Neural progenitor cell (in vitro differentiated cells): Measurements from ENCODE around the gene IRAK3. TPM values are rescaled to one million over a fixed set of nuclear protein-coding genes. Genes with fewer than 3 reads are reported as not detected.
"Not testable (repeated sequence)": the region's sequence is repeated elsewhere in the genome, so short reads cannot be mapped to it uniquely, and the experiment has no call there.

ENCODE experiments used
- DNase-seq: peaks from one replicate; pipeline ENCODE4 v3.0.0-alpha.2; 2016; ENCODE audit warnings: low spot score
- H2AFZ ChIP-seq: fragments of 200-600 bp; sonication (generic); replicated peaks from 2 replicates; pipeline ENCODE4 v1.6.1; 2016; ENCODE audit warnings: antibody characterized with exemption
- H3F3A ChIP-seq: fragments of 200-600 bp; sonication (generic); 2 replicates; pipeline ENCODE4 v1.6.1; 2016; ENCODE audit warnings: antibody characterized with exemption, low read depth
- H3K27ac ChIP-seq: fragments of 200-600 bp; sonication (generic); 2 replicates; pipeline ENCODE4 v1.5.1; 2016; ENCODE audit warnings: mild to moderate bottlenecking
- H3K27me3 ChIP-seq: fragments of 200-600 bp; sonication (generic); 2 replicates; pipeline ENCODE4 v1.6.1; 2016; ENCODE audit warnings: mild to moderate bottlenecking, moderate library complexity
- H3K36me3 ChIP-seq: fragments of 200-600 bp; sonication (generic); 2 replicates; pipeline ENCODE4 v1.5.1; 2016
- H3K4me1 ChIP-seq: fragments of 200-600 bp; sonication (generic); 2 replicates; pipeline ENCODE4 v1.6.1; 2016; ENCODE audit warnings: mixed run types
- H3K4me2 ChIP-seq: fragments of 200-600 bp; sonication (generic); 2 replicates; pipeline ENCODE4 v1.6.1; 2016
- H3K4me3 ChIP-seq: fragments of 200-600 bp; sonication (generic); 2 replicates; pipeline ENCODE4 v1.5.1; 2016
- H3K79me2 ChIP-seq: fragments of 200-600 bp; sonication (generic); 2 replicates; pipeline ENCODE4 v1.6.1; 2016; ENCODE audit warnings: low read depth
- H3K9ac ChIP-seq: fragments of 200-600 bp; sonication (generic); 2 replicates; pipeline ENCODE4 v1.6.1; 2016
- H3K9me3 ChIP-seq: fragments of 200-600 bp; sonication (generic); 2 replicates; pipeline ENCODE4 v1.5.1; 2016; ENCODE audit warnings: low read depth
- H4K20me1 ChIP-seq: fragments of 200-600 bp; sonication (generic); 2 replicates; pipeline ENCODE4 v1.6.1; 2016; ENCODE audit warnings: low read depth
- H3K27ac Mint-ChIP-seq: 3 replicates; pipeline ENCODE4 v1.8.0; 2021; ENCODE audit warnings: mixed read lengths
- H3K27me3 Mint-ChIP-seq: 2 replicates; pipeline ENCODE4 v1.8.0; 2022; ENCODE audit warnings: low read depth, mild to moderate bottlenecking, inconsistent platforms, moderate library complexity, mixed read lengths; ENCODE audit not compliant: insufficient read depth
- H3K36me3 Mint-ChIP-seq: 3 replicates; pipeline ENCODE4 v1.8.0; 2021; ENCODE audit warnings: mixed read lengths
- H3K4me1 Mint-ChIP-seq: 3 replicates; pipeline ENCODE4 v1.8.0; 2021; ENCODE audit warnings: mixed read lengths
- H3K4me3 Mint-ChIP-seq: 3 replicates; pipeline ENCODE4 v1.8.0; 2021; ENCODE audit warnings: mild to moderate bottlenecking, moderate library complexity, mixed read lengths
- H3K9me3 Mint-ChIP-seq: 3 replicates; pipeline ENCODE4 v1.8.0; 2020; ENCODE audit warnings: mixed read lengths
- CTCF ChIP-seq: fragments of 200-600 bp; sonication (generic); IDR thresholded peaks from 2 replicates; pipeline ENCODE4 v1.5.1; 2017; ENCODE audit warnings: antibody characterized with exemption, mild to moderate bottlenecking
- EZH2 ChIP-seq: fragments of 200-600 bp; sonication (generic); IDR thresholded peaks from 2 replicates; pipeline ENCODE4 v1.6.1; 2017; ENCODE audit warnings: antibody characterized with exemption, mild to moderate bottlenecking, moderate library complexity
- EZH2phosphoT487 ChIP-seq: fragments of 200-600 bp; sonication (generic); IDR thresholded peaks from 2 replicates; pipeline ENCODE4 v1.6.1; 2017; ENCODE audit warnings: antibody characterized with exemption
- total RNA-seq: library from RNA; depleted of rRNA; stranded (reverse); fragments of >200 nt; gene quantifications from 2 replicates; pipeline ENCODE4 v1.2.3, GENCODE V29; 2015; ENCODE audit warnings: low replicate concordance

The IRAK3 gene
- total RNA-seq, 1 donor from 2014 or later = 3.0 TPM

DNA sequence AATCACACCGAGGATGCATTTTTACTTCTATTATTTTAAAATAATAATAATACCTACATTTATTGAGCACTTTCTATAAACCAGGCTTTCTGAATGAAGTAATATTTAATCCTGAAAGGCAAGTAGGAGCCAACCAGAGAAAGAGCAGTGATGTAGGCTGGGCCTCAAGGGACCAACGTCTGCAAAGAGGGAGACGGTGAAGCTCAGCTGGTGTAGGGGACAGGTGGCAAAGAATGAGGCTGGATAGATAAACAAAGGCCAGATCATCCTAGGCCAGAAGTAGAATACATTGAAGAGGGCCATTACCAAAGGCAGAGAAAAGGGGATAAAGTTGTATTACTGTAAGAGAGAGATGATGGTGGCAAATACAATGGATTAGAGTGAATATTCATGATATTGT is 18.4 kb upstream of the IRAK3 start:
- Histone ChIP-seq H3K36me3 (no peaks in the 10 kb centered on the region), H3K27me3 (no peaks in the 10 kb centered on the region), H3K9me3 (no peaks in the 10 kb centered on the region), H3K4me2 (no peak overlapping the region), H3K79me2 (peaks cover 34% of the 10 kb centered on the region), H3K27ac (no peak overlapping the region), H3K4me1 (peaks cover 8% of the 10 kb centered on the region), H2AFZ (peak overlapping the region; percentile 89), H3K9ac (no peak overlapping the region), H3F3A (peaks cover 22% of the 10 kb centered on the region), H4K20me1 (no peaks in the 10 kb centered on the region), H3K4me3 (no peak overlapping the region)
- Mint-ChIP-seq H3K4me1 (peaks cover 6% of the 10 kb centered on the region), H3K4me3 (peak overlapping the region; percentile 82), H3K27me3 (peaks cover 4% of the 10 kb centered on the region), H3K36me3 (peaks cover 11% of the 10 kb centered on the region), H3K9me3 (peaks cover 15% of the 10 kb centered on the region), H3K27ac (peak overlapping the region; percentile 88)
- TF ChIP-seq EZH2 = no peak
- no peak for DNase-seq

- not testable (repeated sequence) for H3K4me3 Mint-ChIP-seq, H3K27ac Mint-ChIP-seq, H3K4me1 ChIP-seq
These were observed 14.4 kb upstream of the IRAK3 start for GRCh38 chr12:66174391-66175325.

GRCh38 chr12:66176105-66176900 is 12.7 kb upstream of the IRAK3 start:
- no peaks in the 10 kb centered on the region for H4K20me1 ChIP-seq
- TF ChIP-seq CTCF (no peak), EZH2 (no peak), EZH2phosphoT487 (no peak)
- H3K36me3 Mint-ChIP-seq = no peaks in the 10 kb centered on the region
- no peak for DNase-seq
- H3K27me3 Mint-ChIP-seq = peaks cover 2% of the 10 kb centered on the region
- H3K79me2 ChIP-seq = no peaks in the 10 kb centered on the region
- H3K27ac Mint-ChIP-seq = no peak overlapping the region
- no peaks in the 10 kb centered on the region for H3K9me3 ChIP-seq
- no peak overlapping the region for H3K4me3 Mint-ChIP-seq
- H3F3A ChIP-seq = no peaks in the 10 kb centered on the region
- H2AFZ ChIP-seq = no peak overlapping the region
- H3K4me1 ChIP-seq = no peaks in the 10 kb centered on the region
- H3K4me2 ChIP-seq = no peak overlapping the region
- no peak overlapping the region for H3K27ac ChIP-seq
- H3K9ac ChIP-seq = no peak overlapping the region
- H3K27me3 ChIP-seq = peaks cover 6% of the 10 kb centered on the region
- H3K9me3 Mint-ChIP-seq = peaks cover 5% of the 10 kb centered on the region
- H3K36me3 ChIP-seq = no peaks in the 10 kb centered on the region
- no peaks in the 10 kb centered on the region for H3K4me1 Mint-ChIP-seq
- H3K4me3 ChIP-seq = no peak overlapping the region

More at GRCh38 chr12:66174391-66175325, 14.4 kb upstream of the IRAK3 start:
- H3K4me1 Mint-ChIP-seq, H3F3A ChIP-seq, H3K27me3 Mint-ChIP-seq, H3K4me3 ChIP-seq, H3K36me3 ChIP-seq, H3K9ac ChIP-seq, H3K9me3 ChIP-seq, H3K27ac ChIP-seq, H3K79me2 ChIP-seq, H3K4me2 ChIP-seq, H3K27me3 ChIP-seq, DNase-seq, H4K20me1 ChIP-seq, H3K9me3 Mint-ChIP-seq, H3K36me3 Mint-ChIP-seq, H2AFZ ChIP-seq: not testable (repeated sequence)

GRCh38 chr12:66182956-66183355 is 6.1 kb upstream of the IRAK3 start:
- no peak overlapping the region for H3K4me3 ChIP-seq
- peaks cover 13% of the 10 kb centered on the region for H3K27me3 Mint-ChIP-seq
- H3K36me3 ChIP-seq = no peaks in the 10 kb centered on the region
- H3K9me3 Mint-ChIP-seq = peaks cover 6% of the 10 kb centered on the region
- H3K4me3 Mint-ChIP-seq = no peak overlapping the region
- H3K79me2 ChIP-seq = no peaks in the 10 kb centered on the region
- DNase-seq = no peak
- no peaks in the 10 kb centered on the region for H3K4me1 ChIP-seq
- H3K27ac Mint-ChIP-seq = no peak overlapping the region
- TF ChIP-seq CTCF (no peak), EZH2phosphoT487 (no peak), EZH2 (no peak)
- no peak overlapping the region for H3K9ac ChIP-seq
- peaks cover 21% of the 10 kb centered on the region for H3K27me3 ChIP-seq
- no peaks in the 10 kb centered on the region for H3K36me3 Mint-ChIP-seq
- H2AFZ ChIP-seq = no peak overlapping the region
- no peaks in the 10 kb centered on the region for H3F3A ChIP-seq
- H3K4me1 Mint-ChIP-seq = no peaks in the 10 kb centered on the region
- H3K9me3 ChIP-seq = no peaks in the 10 kb centered on the region
- no peak overlapping the region for H3K4me2 ChIP-seq
- H3K27ac ChIP-seq = no peak overlapping the region
- H4K20me1 ChIP-seq = no peaks in the 10 kb centered on the region

GRCh38 chr12:66184822-66185221 is 4.2 kb upstream of the IRAK3 start:
- not testable (repeated sequence) for H3K27ac ChIP-seq, H4K20me1 ChIP-seq, H3K9ac ChIP-seq, H3K27ac Mint-ChIP-seq, H2AFZ ChIP-seq, DNase-seq, H3K4me1 ChIP-seq, H3K9me3 Mint-ChIP-seq, H3K4me1 Mint-ChIP-seq, H3K36me3 ChIP-seq, H3K36me3 Mint-ChIP-seq, H3K9me3 ChIP-seq, H3K4me2 ChIP-seq, H3K79me2 ChIP-seq, H3K4me3 ChIP-seq, H3F3A ChIP-seq
- peaks cover 40% of the 10 kb centered on the region for H3K27me3 ChIP-seq
- Mint-ChIP-seq H3K4me3 (peak overlapping the region; percentile 8), H3K27me3 (peaks cover 25% of the 10 kb centered on the region)
